Common myeloid progenitor, CD34-positive (primary cell): ENCODE data around the gene ADK.

ENCODE experiments used
- CTCF ChIA-PET: fragments of 350-600 bp; sonication (Branson Sonifier 250); formaldehyde crosslinking; loops from one replicate; lab custom pipeline; 2021; ENCODE audit warnings: antibody characterized with exemption; lab: Charles Lee
- POLR2A ChIA-PET: fragments of 350-600 bp; sonication (Branson Sonifier 250); formaldehyde crosslinking; loops from one replicate; lab custom pipeline; 2021; ENCODE audit warnings: antibody characterized with exemption; lab: Charles Lee
- DNase-seq, 3 donors: peaks; one replicate each; pipeline versions ENCODE4 v3.0.0 to v3.0.0-alpha.2; 2013
- H3K27ac ChIP-seq, 2 experiments: 1 replicate in 1 of 2; 2 replicates in 1 of 2; pipeline ENCODE4 v1.7.0; 2013; ENCODE audit warnings: inconsistent platforms in 2 of 2, low read length in 2 of 2, mild to moderate bottlenecking in 2 of 2, low read depth in 1 of 2, moderate library complexity in 1 of 2; ENCODE audit not compliant: severe bottlenecking in 2 of 2, insufficient read depth in 1 of 2, poor library complexity in 1 of 2
- H3K27me3 ChIP-seq, 5 experiments: replicated peaks in 2 of 5; 1 replicate in 3 of 5; 2 replicates in 2 of 5; pipeline versions ENCODE4 v1.6.1 to v1.7.0; 2013; ENCODE audit warnings: low read length in 4 of 5, mild to moderate bottlenecking in 2 of 5, moderate library complexity in 2 of 5, inconsistent platforms in 1 of 5; ENCODE audit not compliant: insufficient read depth in 5 of 5, control insufficient read depth in 4 of 5
- H3K36me3 ChIP-seq, 4 experiments: 1 replicate in 2 of 4; 2 replicates in 2 of 4; pipeline versions ENCODE4 v1.6.1 to v1.7.0; 2013; ENCODE audit warnings: low read length in 3 of 4, control low read depth in 1 of 4, mild to moderate bottlenecking in 1 of 4; ENCODE audit not compliant: control insufficient read depth in 4 of 4, insufficient read depth in 4 of 4
- H3K4me1 ChIP-seq, 4 experiments: 1 replicate in 3 of 4; 2 replicates in 1 of 4; pipeline versions ENCODE4 v1.6.1 to v1.7.1; 2013; ENCODE audit warnings: low read length in 3 of 4, mild to moderate bottlenecking in 3 of 4, control low read depth in 1 of 4, inconsistent platforms in 1 of 4, moderate library complexity in 1 of 4; ENCODE audit not compliant: control insufficient read depth in 4 of 4, insufficient read depth in 4 of 4; ENCODE audit errors: control extremely low read depth in 1 of 4
- H3K4me3 ChIP-seq, 7 experiments: 1 replicate in 4 of 7; 2 replicates in 3 of 7; pipeline versions ENCODE4 v1.5.1 to v1.7.0; 2013; ENCODE audit warnings: mild to moderate bottlenecking in 7 of 7, low read length in 6 of 7, moderate library complexity in 6 of 7, inconsistent platforms in 2 of 7, low read depth in 2 of 7, control low read depth in 1 of 7; ENCODE audit not compliant: insufficient read depth in 4 of 7, control insufficient read depth in 1 of 7; ENCODE audit errors: extremely low read depth in 1 of 7
- H3K9me3 ChIP-seq, 5 experiments: 1 replicate in 4 of 5; 2 replicates in 1 of 5; pipeline versions ENCODE4 v1.6.1 to v1.7.1; 2013; ENCODE audit warnings: low read length in 4 of 5, mild to moderate bottlenecking in 2 of 5, inconsistent platforms in 1 of 5, low read depth in 1 of 5, moderate library complexity in 1 of 5; ENCODE audit not compliant: control insufficient read depth in 4 of 5, insufficient read depth in 2 of 5; ENCODE audit errors: control extremely low read depth in 1 of 5
- WGBS: methylation state at CpG from one replicate; pipeline ENCODE4 v1.1.5; 2013; ENCODE audit not compliant: insufficient coverage; 5-methylcytosine and 5-hydroxymethylcytosine counted together

ADK gene

GRCh38 chr10:74432841-74433594 is 282.0 kb downstream of the ADK start:
- no CpG with 5 or more reads among the region's 1 CpG for WGBS
- no peaks in the 10 kb centered on the region for H3K4me1 ChIP-seq
- CTCF ChIA-PET: no interaction called here
- POLR2A ChIA-PET: no interaction called here
- DNase-seq: no peak
- H3K36me3 ChIP-seq: peaks cover 0 to 4% (median 2%) of the 10 kb centered on the region in 4 experiments
- H3K4me3 ChIP-seq: no peak overlapping the region
- no peaks in the 10 kb centered on the region for H3K9me3 ChIP-seq
- no peak overlapping the region for H3K27ac ChIP-seq
- H3K27me3 ChIP-seq: no peaks in the 10 kb centered on the region

- no peak for DNase-seq
- ChIA-PET POLR2A (no interaction called here), CTCF (no interaction called here)
- H3K27me3 ChIP-seq: no peaks in the 10 kb centered on the region
- peaks cover 0 to 4% (median 2%) of the 10 kb centered on the region in 4 experiments for H3K36me3 ChIP-seq
- WGBS: 100% methylated on average over 1 of the region's 1 CpG
- no peak overlapping the region for H3K4me3 ChIP-seq
- no peaks in the 10 kb centered on the region for H3K4me1 ChIP-seq
- H3K9me3 ChIP-seq: no peaks in the 10 kb centered on the region
- no peak overlapping the region for H3K27ac ChIP-seq
Measured at GRCh38 chr10:74433595-74433956, 282.6 kb downstream of the ADK start.

GRCh38 chr10:74433993-74434392 is 283.0 kb downstream of the ADK start:
- H3K27me3 ChIP-seq: no peaks in the 10 kb centered on the region
- H3K27ac ChIP-seq: no peak overlapping the region
- POLR2A ChIA-PET: no interaction called here
- DNase-seq: no peak
- WGBS: 100% methylated on average over 1 of the region's 1 CpG
- CTCF ChIA-PET: no interaction called here
- no peaks in the 10 kb centered on the region for H3K9me3 ChIP-seq
- peaks cover 0 to 4% (median 2%) of the 10 kb centered on the region in 4 experiments for H3K36me3 ChIP-seq
- peaks cover 0 to 3% (median 0%) of the 10 kb centered on the region in 4 experiments for H3K4me1 ChIP-seq
- H3K4me3 ChIP-seq: no peak overlapping the region

- H3K4me3 ChIP-seq: no peak overlapping the region
- peaks cover 0 to 4% (median 2%) of the 10 kb centered on the region in 4 experiments for H3K36me3 ChIP-seq
- peaks cover 0 to 7% (median 2%) of the 10 kb centered on the region in 4 experiments for H3K4me1 ChIP-seq
- H3K9me3 ChIP-seq: no peaks in the 10 kb centered on the region
- no peaks in the 10 kb centered on the region for H3K27me3 ChIP-seq
- no peak overlapping the region for H3K27ac ChIP-seq
- CTCF ChIA-PET: no interaction called here
- WGBS: no CpG with 5 or more reads among the region's 1 CpG
- DNase-seq: no peak
- POLR2A ChIA-PET: no interaction called here
Measured at GRCh38 chr10:74434547-74434946, 283.5 kb downstream of the ADK start.

GRCh38 chr10:74436523-74437170 is 285.6 kb downstream of the ADK start:
- Histone ChIP-seq H3K27me3 (no peaks in the 10 kb centered on the region), H3K4me1 (peaks cover 0 to 7% (median 2%) of the 10 kb centered on the region in 4 experiments), H3K27ac (no peak overlapping the region), H3K9me3 (no peaks in the 10 kb centered on the region), H3K4me3 (no peak overlapping the region), H3K36me3 (peaks cover 0 to 4% (median 3%) of the 10 kb centered on the region in 4 experiments)
- ChIA-PET POLR2A (no interaction called here), CTCF (no interaction called here)
- DNase-seq: no peak
- 95% methylated on average over 3 of the region's 3 CpGs for WGBS

GRCh38 chr10:74437822-74438221 is 286.8 kb downstream of the ADK start:
- Histone ChIP-seq H3K4me1 (peaks cover 0 to 7% (median 2%) of the 10 kb centered on the region in 4 experiments), H3K4me3 (no peak overlapping the region), H3K27ac (no peak overlapping the region), H3K9me3 (no peaks in the 10 kb centered on the region), H3K36me3 (peaks cover 0 to 4% (median 3%) of the 10 kb centered on the region in 4 experiments), H3K27me3 (no peaks in the 10 kb centered on the region)
- ChIA-PET CTCF (interaction anchor here (0.7 kb wide), 1 partner anchor 383 kb away, joined by 3 read pairs; no protein-coding TSS in a partner anchor), POLR2A (interaction anchor here (0.6 kb wide), 2 partner anchors 382 to 1659 kb away, joined by 3 to 4 read pairs; no protein-coding TSS in a partner anchor)
- no peak for DNase-seq

GRCh38 chr10:74439213-74439612 is 288.2 kb downstream of the ADK start:
- Histone ChIP-seq H3K4me3 (no peak overlapping the region), H3K27me3 (no peaks in the 10 kb centered on the region), H3K36me3 (peaks cover 0 to 4% (median 3%) of the 10 kb centered on the region in 4 experiments), H3K27ac (no peak overlapping the region), H3K4me1 (peaks cover 0 to 7% (median 2%) of the 10 kb centered on the region in 4 experiments), H3K9me3 (no peaks in the 10 kb centered on the region)
- ChIA-PET CTCF (no interaction called here), POLR2A (no interaction called here)
- peak in 2 of 3 donors; percentile 4 to 8 for DNase-seq
- WGBS: 0% methylated on average over 1 of the region's 1 CpG
